Endodermal cell (in vitro differentiated cells): ENCODE data around the gene R3HDM1. TPM values are rescaled to one million over a fixed set of nuclear protein-coding genes. Genes with fewer than 3 reads are reported as not detected.

Experiments used
- DNase-seq: peaks from one replicate; pipeline ENCODE4 v3.0.0-alpha.2; 2017
- H3K27ac ChIP-seq: 2 replicates; pipeline ENCODE4 v1.5.1; 2013; ENCODE audit warnings: mild to moderate bottlenecking, low read depth, low read length, moderate library complexity
- H3K27me3 ChIP-seq: 2 replicates; pipeline ENCODE4 v1.6.1; 2013; ENCODE audit warnings: mild to moderate bottlenecking, low read length, moderate library complexity; ENCODE audit not compliant: insufficient read depth, control insufficient read depth, poor library complexity, severe bottlenecking
- H3K36me3 ChIP-seq: 2 replicates; pipeline ENCODE4 v1.7.0; 2013; ENCODE audit warnings: mild to moderate bottlenecking, low read length, moderate library complexity; ENCODE audit not compliant: control insufficient read depth, insufficient read depth
- H3K4me1 ChIP-seq: one replicate; pipeline ENCODE4 v1.7.0; 2013; ENCODE audit warnings: low read length; ENCODE audit not compliant: control insufficient read depth, insufficient read depth
- H3K4me3 ChIP-seq: 2 replicates; pipeline ENCODE4 v1.5.1; 2013; ENCODE audit warnings: mild to moderate bottlenecking, low read length, moderate library complexity
- H3K9ac ChIP-seq: 2 replicates; pipeline ENCODE4 v1.6.1; 2013; ENCODE audit warnings: mild to moderate bottlenecking, low read length, moderate library complexity; ENCODE audit not compliant: poor library complexity, severe bottlenecking; ENCODE audit errors: extremely low read depth
- H3K9me3 ChIP-seq: 2 replicates; pipeline ENCODE4 v1.6.1; 2013; ENCODE audit warnings: mild to moderate bottlenecking, low read length, moderate library complexity; ENCODE audit not compliant: control insufficient read depth
- H3K27ac Mint-ChIP-seq: 2 replicates; pipeline ENCODE4 v1.8.0; 2020; ENCODE audit warnings: mixed read lengths
- H3K27me3 Mint-ChIP-seq: 2 replicates; pipeline ENCODE4 v1.8.0; 2021; ENCODE audit warnings: mild to moderate bottlenecking, mixed read lengths; ENCODE audit not compliant: insufficient read depth
- H3K36me3 Mint-ChIP-seq: 2 replicates; pipeline ENCODE4 v1.8.0; 2020; ENCODE audit warnings: low read depth, mixed read lengths
- H3K4me1 Mint-ChIP-seq: 2 replicates; pipeline ENCODE4 v1.8.0; 2020; ENCODE audit warnings: mixed read lengths
- H3K4me3 Mint-ChIP-seq: 2 replicates; pipeline ENCODE4 v1.8.0; 2020; ENCODE audit warnings: mild to moderate bottlenecking, moderate library complexity, mixed read lengths
- H3K9me3 Mint-ChIP-seq: 2 replicates; pipeline ENCODE4 v1.8.0; 2020; ENCODE audit warnings: mild to moderate bottlenecking, mixed read lengths
- WGBS, 2 experiments: methylation state at CpG; one replicate each; pipeline versions ENCODE4 v1.1.5 to v1.1.7; 2013; ENCODE audit warnings: missing lambda C conversion rate in 2 of 2, mixed read lengths in 1 of 2; ENCODE audit not compliant: insufficient coverage in 1 of 2, insufficient read length in 1 of 2; 5-methylcytosine and 5-hydroxymethylcytosine counted together
- total RNA-seq, 2 donors: library from RNA; stranded (reverse); fragmentation: NEBNext Ultra II Directional in 1 of 2; extraction: Animal tissue kit (Norgen Biotek cat#: 25700) in 1 of 2; gene quantifications; 2 replicates in 1 of 2; 3 replicates in 1 of 2; pipeline ENCODE4 v1.2.1, GENCODE V29; 2021
- TF ChIP-seq, protein P1 (sequence below): fragments of 200-600 bp; sonication (generic); conservative IDR thresholded peaks from 2 replicates; pipeline ENCODE4 v1.5.0; 2021; ENCODE audit warnings: antibody characterized with exemption, mild to moderate bottlenecking

The R3HDM1 gene
- total RNA-seq, 2 donors from 2014 or later, result 52.6 to 67.0 TPM

DNA sequence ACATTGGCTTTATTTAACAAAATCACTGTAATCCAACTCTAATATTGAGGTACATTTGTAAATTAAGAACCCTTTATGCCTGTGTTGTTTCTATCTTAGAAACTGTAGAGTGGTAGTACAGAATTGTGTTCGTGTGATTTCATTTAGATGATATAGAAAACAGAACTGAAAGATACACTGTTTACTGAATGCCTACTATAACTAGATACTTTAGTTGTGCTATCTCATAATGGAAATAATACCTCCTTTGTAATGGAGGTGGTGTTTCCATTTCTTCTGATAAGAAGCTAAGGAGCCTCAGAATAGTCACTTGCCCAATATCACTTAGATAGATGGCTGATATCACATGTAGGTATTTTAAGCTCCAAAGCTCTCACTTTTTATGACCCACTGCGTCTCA is 147.8 kb downstream of the R3HDM1 start:
- Mint-ChIP-seq H3K36me3 (peaks cover 57% of the 10 kb centered on the region), H3K27me3 (no peaks in the 10 kb centered on the region), H3K27ac (no peak overlapping the region), H3K4me1 (peaks cover 31% of the 10 kb centered on the region), H3K9me3 (peaks cover 8% of the 10 kb centered on the region), H3K4me3 (no peak overlapping the region)
- H3K36me3 ChIP-seq, result peaks cover 29% of the 10 kb centered on the region
- H3K4me3 ChIP-seq, result peak overlapping the region; percentile 14
- H3K9me3 ChIP-seq, result peaks cover 12% of the 10 kb centered on the region
- TF ChIP-seq, protein P1, sequence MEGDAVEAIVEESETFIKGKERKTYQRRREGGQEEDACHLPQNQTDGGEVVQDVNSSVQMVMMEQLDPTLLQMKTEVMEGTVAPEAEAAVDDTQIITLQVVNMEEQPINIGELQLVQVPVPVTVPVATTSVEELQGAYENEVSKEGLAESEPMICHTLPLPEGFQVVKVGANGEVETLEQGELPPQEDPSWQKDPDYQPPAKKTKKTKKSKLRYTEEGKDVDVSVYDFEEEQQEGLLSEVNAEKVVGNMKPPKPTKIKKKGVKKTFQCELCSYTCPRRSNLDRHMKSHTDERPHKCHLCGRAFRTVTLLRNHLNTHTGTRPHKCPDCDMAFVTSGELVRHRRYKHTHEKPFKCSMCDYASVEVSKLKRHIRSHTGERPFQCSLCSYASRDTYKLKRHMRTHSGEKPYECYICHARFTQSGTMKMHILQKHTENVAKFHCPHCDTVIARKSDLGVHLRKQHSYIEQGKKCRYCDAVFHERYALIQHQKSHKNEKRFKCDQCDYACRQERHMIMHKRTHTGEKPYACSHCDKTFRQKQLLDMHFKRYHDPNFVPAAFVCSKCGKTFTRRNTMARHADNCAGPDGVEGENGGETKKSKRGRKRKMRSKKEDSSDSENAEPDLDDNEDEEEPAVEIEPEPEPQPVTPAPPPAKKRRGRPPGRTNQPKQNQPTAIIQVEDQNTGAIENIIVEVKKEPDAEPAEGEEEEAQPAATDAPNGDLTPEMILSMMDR, result no peak
- no peak overlapping the region for H3K27ac ChIP-seq
- WGBS, 2 experiments, result 97 to 100% methylated on average over 2 of the region's 2 CpGs
- no peaks in the 10 kb centered on the region for H3K27me3 ChIP-seq
- H3K9ac ChIP-seq, result no peak overlapping the region
- no peak for DNase-seq
- H3K4me1 ChIP-seq, result peaks cover 9% of the 10 kb centered on the region

DNA sequence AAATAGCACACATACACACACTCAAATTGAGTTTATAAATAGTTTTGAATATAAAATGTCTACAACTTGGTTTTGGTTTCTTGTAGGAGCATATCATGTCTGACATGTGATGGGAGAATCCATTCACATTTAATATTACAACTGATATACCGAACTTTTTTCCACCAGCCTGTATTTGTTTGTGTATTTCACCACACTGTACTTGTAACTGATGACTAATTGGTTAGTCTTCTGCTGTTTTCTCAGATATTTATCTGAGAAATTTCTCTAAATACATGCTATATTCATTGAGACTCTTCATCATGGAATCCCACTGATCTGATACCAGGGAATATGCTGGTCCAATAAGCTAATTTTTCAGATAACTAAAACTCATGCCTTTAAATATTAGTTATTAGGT is 154.1 kb downstream of the R3HDM1 start:
- Histone ChIP-seq H3K36me3 (peaks cover 38% of the 10 kb centered on the region), H3K9me3 (peaks cover 11% of the 10 kb centered on the region), H3K9ac (no peak overlapping the region), H3K4me1 (no peaks in the 10 kb centered on the region), H3K27ac (no peak overlapping the region), H3K4me3 (no peak overlapping the region), H3K27me3 (no peaks in the 10 kb centered on the region)
- 100% methylated on average over 1 of the region's 1 CpG; no CpG with 5 or more reads in 1 of the 2 experiments for WGBS, 2 experiments
- TF ChIP-seq, protein P1, result no peak
- no peaks in the 10 kb centered on the region for H3K27me3 Mint-ChIP-seq
- no peak for DNase-seq
- peaks cover 5% of the 10 kb centered on the region for H3K4me1 Mint-ChIP-seq
- H3K36me3 Mint-ChIP-seq, result peaks cover 41% of the 10 kb centered on the region
- H3K4me3 Mint-ChIP-seq, result no peak overlapping the region
- no peak overlapping the region for H3K27ac Mint-ChIP-seq
- peaks cover 6% of the 10 kb centered on the region for H3K9me3 Mint-ChIP-seq

DNA sequence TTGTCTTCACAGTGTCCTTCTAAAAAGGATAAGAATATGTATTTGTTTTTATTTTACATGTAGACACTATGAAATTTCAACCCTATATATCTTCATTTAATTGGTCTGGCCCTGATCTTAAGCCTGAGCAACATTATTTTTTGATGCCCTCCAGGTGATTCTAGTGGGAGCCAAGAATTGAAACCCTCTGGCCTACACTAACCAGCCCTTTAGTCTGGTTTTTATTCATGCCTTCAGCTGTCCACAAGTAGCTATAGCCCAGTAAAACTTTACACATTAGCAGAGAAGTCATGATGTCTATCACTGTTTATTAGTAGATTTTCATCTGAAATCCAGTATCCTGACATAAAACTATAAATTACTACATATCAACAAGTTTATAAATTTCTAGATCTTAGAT is 157.7 kb downstream of the R3HDM1 start:
- H3K9me3 ChIP-seq, result no peaks in the 10 kb centered on the region
- no peak for DNase-seq
- H3K4me1 ChIP-seq, result no peaks in the 10 kb centered on the region
- Mint-ChIP-seq H3K27me3 (no peaks in the 10 kb centered on the region), H3K4me3 (no peak overlapping the region), H3K36me3 (peaks cover 14% of the 10 kb centered on the region), H3K4me1 (peaks cover 2% of the 10 kb centered on the region), H3K9me3 (no peaks in the 10 kb centered on the region), H3K27ac (no peak overlapping the region)
- TF ChIP-seq, protein P1, result no peak
- H3K27me3 ChIP-seq, result no peaks in the 10 kb centered on the region
- no peak overlapping the region for H3K4me3 ChIP-seq
- H3K27ac ChIP-seq, result no peak overlapping the region
- H3K9ac ChIP-seq, result no peak overlapping the region
- H3K36me3 ChIP-seq, result peaks cover 20% of the 10 kb centered on the region
